M059J (cell line): Measurements from ENCODE around the gene PCDH1. TPM values are rescaled to one million over a fixed set of nuclear protein-coding genes. Genes with fewer than 3 reads are reported as not detected.
"Not testable (repeated sequence)": the region's sequence is repeated elsewhere in the genome, so short reads cannot be mapped to it uniquely, and the experiment has no call there.

ENCODE experiments used
- DNase-seq: peaks from one replicate; pipeline ENCODE4 v3.0.0-alpha.2; 2012; ENCODE audit warnings: low read depth
- total RNA-seq: library from RNA; depleted of rRNA; stranded (reverse); fragments of >200 nt; shearing (Covaris generic); gene quantifications from 2 replicates; pipeline ENCODE4 v1.2.3, GENCODE V29; 2014; rRNA removed

Gene PCDH1
- 4.9 and 5.4 TPM in 2 replicates for total RNA-seq

GRCh38 chr5:141878186-141878710 is at the start of gene PCDH1:
TSS of gene PCDH1 (minus strand) at chr5:141878410. CDS start at chr5:141878262, 148 bp downstream.
- peak; percentile 38 for DNase-seq

- DNase-seq, result no peak
Measured at GRCh38 chr5:141926434-141926833, 48.2 kb upstream of the PCDH1 start.

- DNase-seq, result peak; percentile 91
Measured at GRCh38 chr5:141923448-141924313, 45.5 kb upstream of the PCDH1 start, which contains the start of gene DELE1. TSS of gene DELE1 (plus strand) at chr5:141923871. CDS start at chr5:141923942, 71 bp downstream.

DNA sequence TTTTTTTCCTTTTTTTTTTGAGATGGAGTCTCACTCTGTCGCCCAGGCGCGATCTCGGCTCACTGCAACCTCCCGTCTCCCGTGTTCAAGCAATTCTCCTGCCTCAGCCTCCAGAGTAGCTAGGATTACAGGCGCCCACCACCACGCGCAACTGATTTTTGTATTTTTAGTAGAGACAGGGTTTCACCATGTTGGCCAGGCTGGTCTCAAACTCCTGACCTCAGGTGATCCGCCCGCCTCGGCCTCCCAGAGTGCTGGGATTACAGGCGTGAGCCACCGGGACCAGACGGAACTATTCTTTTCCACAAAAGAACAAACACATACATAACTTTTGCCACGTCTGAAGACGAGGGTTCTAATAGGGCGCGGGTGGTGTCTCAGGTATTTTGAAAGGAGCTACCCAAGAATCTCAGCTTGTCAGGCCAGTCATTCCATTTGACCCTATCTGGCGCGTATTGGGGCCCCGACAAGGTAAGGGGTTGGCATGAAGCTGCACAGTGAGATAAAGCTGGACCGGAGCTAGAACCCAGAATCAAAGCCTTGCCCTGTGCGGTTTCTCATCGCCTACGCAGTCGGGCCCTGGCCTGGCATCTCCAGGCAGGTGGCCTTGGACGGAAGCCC is 44.7 kb upstream of the PCDH1 start:
- DNase-seq, result not testable (repeated sequence)

GRCh38 chr5:141920771-141921170 is 42.6 kb upstream of the PCDH1 start:
- no peak for DNase-seq

DNA sequence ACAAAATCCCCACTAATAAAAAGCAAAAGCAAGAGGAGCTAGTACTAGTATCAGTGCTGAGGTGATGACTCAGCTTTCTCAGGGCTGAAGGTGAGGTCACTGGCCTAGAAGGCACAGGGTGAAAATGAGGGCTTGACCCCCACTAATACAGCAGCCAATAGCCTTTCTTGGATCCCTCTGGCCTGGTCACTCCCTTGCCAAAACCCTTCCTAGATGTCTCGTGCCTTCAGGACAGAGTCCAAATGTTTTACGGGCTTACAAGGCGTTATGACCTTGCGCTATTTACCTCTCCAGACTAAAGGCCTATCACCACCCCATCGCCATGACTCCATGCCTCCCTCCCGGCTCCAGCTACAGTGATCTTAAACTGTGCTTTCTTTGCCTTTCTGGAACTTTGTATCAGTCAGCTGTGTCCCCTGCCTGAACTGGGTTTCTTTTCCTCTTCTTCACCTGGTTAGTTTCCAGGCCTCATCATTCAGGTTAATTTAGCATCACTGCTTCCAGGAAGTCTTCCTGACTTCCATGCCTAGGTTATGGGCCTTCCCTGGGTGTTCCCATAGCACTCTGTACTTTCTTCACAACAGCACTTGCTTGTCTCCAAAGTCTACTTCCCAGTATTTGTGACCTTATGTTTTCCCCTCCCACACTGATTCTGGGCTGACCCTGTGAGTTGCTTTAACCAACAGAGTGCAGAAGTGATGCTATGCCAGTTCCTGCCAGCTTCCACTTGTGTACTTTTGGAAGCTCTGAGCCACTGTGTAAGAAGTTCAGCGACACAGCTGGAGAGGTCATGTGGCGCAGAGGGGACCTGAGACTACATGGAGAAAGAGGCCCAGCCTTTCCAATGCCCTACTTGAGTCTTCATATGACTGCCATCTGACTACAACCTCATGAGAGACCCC is 41.3 kb upstream of the PCDH1 start:
- no peak for DNase-seq

DNA sequence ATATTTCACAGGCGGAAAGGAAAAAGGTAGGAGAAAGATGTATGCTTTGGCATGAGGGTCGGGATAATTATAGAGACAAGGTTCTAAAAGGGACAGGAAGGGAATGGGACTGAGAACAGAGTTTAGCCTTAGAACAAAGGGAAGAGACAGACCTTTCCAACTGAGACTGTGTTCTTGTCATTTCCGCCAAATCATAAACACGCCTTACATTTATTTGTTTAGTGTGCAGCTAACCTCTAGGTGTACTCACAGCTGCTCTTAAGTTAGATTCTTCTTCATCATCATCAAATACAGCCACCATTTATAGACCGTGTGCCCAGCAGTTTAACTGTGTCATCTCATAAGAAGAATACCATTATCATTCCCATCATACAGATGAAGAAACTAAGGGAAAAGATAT is 39.5 kb upstream of the PCDH1 start:
- DNase-seq, result no peak

GRCh38 chr5:141916522-141916921 is 38.3 kb upstream of the PCDH1 start:
- DNase-seq, result no peak

DNA sequence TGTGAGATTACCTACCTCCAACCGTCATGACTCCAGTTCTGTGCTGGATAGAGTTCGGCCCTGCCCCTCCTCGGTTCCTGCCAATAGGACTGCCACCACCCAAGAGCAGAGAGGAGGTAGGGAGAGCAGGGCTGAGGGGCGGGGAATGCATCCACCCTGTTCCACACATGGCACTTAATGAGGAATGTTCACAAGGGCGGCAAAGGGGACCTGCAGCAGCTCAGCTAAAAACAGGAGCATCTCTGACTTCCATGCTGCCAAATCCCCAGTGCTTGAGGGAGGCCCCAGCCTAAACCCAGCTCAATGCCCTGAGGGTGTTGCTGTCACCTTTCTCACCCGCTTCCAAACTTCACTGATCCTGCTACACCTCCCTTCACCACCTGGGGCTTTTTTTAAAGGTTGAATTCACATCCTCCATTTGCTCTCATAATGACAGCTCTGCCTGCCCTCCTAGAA is 37.7 kb upstream of the PCDH1 start:
- no peak for DNase-seq

- DNase-seq, result no peak
Measured at GRCh38 chr5:141914797-141915196, 36.6 kb upstream of the PCDH1 start.

DNA sequence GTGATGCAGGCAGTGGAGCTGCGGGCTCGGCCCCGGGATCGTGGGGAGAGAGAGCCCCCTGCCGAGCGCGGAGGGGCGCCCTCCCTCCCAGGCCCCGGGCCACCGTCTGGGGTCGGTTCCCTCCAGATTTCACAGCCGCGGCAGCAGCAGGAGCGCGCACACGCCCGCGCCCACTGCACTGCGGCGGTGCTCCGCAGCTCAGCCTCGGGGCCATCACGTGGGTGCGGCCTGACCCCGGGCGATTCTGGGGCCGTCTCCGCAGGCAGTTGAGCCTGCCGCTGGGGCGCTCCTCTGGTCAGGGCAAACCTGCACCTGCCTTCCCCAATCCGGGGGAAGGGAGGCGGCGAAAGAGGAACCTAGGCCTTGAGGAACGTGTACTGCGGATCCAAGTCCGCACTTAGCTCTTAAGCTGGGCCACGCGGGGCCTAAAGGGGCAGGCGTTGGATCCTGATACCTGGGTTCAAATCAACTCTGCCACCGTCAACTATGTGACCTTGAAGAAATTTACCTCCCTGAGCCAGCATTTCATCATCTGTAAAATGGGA is 36.1 kb upstream of the PCDH1 start:
- DNase-seq, result no peak

GRCh38 chr5:141913560-141914198 is 35.5 kb upstream of the PCDH1 start:
- no peak for DNase-seq

GRCh38 chr5:141910271-141910673 is 32.1 kb upstream of the PCDH1 start:
- peak; percentile 98 for DNase-seq

GRCh38 chr5:141909212-141909611 is 31.0 kb upstream of the PCDH1 start:
- DNase-seq, result no peak

DNA sequence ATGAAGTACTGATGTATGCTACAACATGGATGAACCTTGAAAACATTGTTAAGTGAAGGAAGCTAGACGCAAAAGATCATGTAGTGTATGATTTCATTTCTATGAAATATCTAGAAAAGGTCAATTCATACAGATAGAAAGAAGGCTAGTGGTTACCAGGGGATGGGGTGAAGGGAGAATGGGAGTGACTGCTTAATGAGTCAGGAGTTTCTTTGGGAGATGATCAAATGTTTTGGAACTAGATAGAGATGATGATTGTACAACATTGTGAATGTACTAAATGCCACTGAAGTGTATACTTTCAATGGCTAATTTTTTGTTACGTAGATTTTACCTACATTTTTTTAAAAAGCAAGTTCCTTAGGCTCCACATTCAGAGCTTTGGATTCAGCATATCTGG is 30.6 kb upstream of the PCDH1 start:
- DNase-seq, result peak; percentile 62

DNA sequence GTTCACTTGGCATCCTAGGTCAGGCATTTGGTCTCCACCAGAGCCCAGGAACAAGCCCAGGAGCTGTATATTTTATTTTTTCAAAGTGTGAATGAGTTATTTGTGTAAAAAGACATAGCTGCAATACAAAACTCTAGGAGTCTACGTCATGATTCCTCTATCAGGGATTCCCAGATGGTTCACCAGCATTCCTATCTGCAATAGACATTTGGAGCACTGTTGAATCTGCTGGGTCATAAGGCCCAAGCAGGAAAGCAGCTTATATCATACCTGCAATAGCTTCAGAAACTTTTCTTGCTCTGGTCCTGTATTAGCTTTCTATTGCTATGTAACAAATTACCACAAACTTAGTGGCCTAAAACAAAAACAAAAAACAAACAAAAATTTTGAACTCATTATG is 28.8 kb upstream of the PCDH1 start:
- no peak for DNase-seq

GRCh38 chr5:141906517-141906916 is 28.3 kb upstream of the PCDH1 start:
- DNase-seq, result no peak

- DNase-seq, result no peak
Measured at GRCh38 chr5:141904551-141904950, 26.3 kb upstream of the PCDH1 start.

DNA sequence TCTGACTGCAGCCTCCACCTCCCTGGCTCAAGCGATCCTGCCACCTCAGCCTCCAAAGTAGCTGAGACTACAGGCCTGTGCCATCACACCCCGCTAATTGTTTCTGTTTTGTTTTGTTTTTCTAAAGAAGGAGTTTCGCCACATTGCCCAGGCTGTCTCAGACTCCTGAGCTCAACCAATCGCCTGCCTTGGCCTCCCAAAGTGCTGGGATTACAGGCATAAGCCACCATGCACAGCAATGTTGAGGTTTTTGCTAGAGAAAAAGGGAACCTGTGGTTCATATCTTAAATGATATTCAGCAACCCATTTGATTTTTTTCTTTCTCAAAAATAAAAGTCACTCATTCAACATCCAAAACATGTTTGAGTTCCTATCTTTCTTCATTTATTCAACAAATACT is 25.1 kb upstream of the PCDH1 start:
- no peak for DNase-seq

DNA sequence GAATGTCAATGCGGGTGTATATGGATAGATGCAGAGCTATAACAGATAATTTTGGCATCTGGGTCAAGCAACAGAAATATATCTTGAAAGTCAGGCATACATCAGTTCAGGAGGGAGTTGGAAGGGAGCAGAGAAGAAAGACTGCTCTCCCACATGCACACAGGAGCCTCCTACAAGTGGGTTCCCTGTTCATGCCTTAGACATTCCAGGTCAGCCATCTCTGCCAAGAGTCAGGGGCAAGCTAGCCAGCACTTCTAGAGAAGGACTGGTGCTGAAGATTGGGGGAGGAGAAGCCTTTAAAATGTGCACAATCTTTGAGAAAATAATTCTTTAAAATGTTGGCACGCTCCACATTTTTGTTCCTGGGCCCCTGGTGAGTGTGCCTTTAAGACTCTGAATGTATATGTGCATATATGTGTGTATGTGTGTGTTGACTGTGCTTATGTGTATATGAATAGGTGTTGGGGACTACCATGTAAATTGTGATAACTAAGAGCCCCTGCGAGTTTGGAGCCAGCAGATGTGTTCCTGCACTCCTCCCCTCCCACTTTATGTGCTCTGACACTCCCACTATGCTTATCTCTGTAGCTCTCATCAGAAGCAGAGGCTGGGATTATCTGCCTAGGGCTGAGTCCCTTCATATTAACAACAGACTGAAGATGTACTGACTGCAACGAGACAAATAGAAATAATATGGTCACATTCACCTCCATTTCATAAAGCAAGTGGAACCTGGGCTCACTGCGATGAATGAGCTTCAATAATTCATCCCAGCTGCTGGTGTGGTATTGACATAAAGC is 24.0 kb upstream of the PCDH1 start:
- DNase-seq, result no peak
